GM12865 (cell line): ENCODE data around the gene EMC9.
A peak's percentile ranks its signal among the peaks of the same experiment; 100 is the strongest.

Experiments
- DNase-seq: peaks from one replicate; pipeline ENCODE4 v3.0.0; 2010; ENCODE audit warnings: low read depth
- H3K4me3 ChIP-seq: 2 replicates; pipeline ENCODE4 v1.5.1; 2011; ENCODE audit warnings: mild to moderate bottlenecking, low read depth, low read length, control low read depth
- CTCF ChIP-seq: IDR thresholded peaks from 2 replicates; pipeline ENCODE4 v1.5.1; 2011; ENCODE audit warnings: low read length, control low read depth, low read depth, inconsistent platforms; ENCODE audit not compliant: insufficient read depth; ENCODE audit errors: missing control alignments

Gene EMC9

GRCh38 chr14:24121210-24121609 is 20.2 kb downstream of the EMC9 start:
- TF ChIP-seq CTCF, result no peak
- H3K4me3 ChIP-seq, result no peak overlapping the region
- DNase-seq, result no peak

GRCh38 chr14:24119691-24120090 is 21.7 kb downstream of the EMC9 start:
- TF ChIP-seq CTCF, result no peak
- H3K4me3 ChIP-seq, result no peak overlapping the region
- DNase-seq, result no peak

GRCh38 chr14:24117179-24117578 is 24.2 kb downstream of the EMC9 start:
- no peak for TF ChIP-seq CTCF
- H3K4me3 ChIP-seq, result no peak overlapping the region
- no peak for DNase-seq

GRCh38 chr14:24116128-24116814 is 25.1 kb downstream of the EMC9 start:
- DNase-seq, result no peak
- no peak for TF ChIP-seq CTCF
- H3K4me3 ChIP-seq, result peak overlapping the region; percentile 90

- DNase-seq, result no peak
- no peak for TF ChIP-seq CTCF
- H3K4me3 ChIP-seq, result peak overlapping the region; percentile 90
Observed at GRCh38 chr14:24115422-24116127, 25.8 kb downstream of the EMC9 start.

GRCh38 chr14:24114532-24115421 is 26.6 kb downstream of the EMC9 start, which contains the start of the genes DCAF11 and NRL:
DCAF11 (plus strand) TSS chr14:24114777; CDS start chr14:24115595, 818 bp downstream.
NRL (minus strand) TSS chr14:24114949; CDS start chr14:24082848, 32,101 bp downstream.
- TF ChIP-seq CTCF, result no peak
- H3K4me3 ChIP-seq, result peak within 1 kb of the TSS; percentile 90
- peak; percentile 100 for DNase-seq
